ENCODE results near the gene TMPRSS15.

GRCh38 chr21:18451670-18452069 is 48.1 kb upstream of the TMPRSS15 start:
- TF ChIP-seq POLR2AphosphoS5 (IDR thresholded peaks at IDR 0.05; ENCODE audit: borderline replicate concordance, low read depth, low read length), result no peak
- TF ChIP-seq EZH2 (IDR thresholded peaks at IDR 0.05), result no peak

All from SK-N-MC (cell line).